Measurements from ENCODE around the gene TUBGCP2.
A peak's percentile ranks its signal among the peaks of the same experiment; 100 is the strongest.

Gene TUBGCP2, protein sequence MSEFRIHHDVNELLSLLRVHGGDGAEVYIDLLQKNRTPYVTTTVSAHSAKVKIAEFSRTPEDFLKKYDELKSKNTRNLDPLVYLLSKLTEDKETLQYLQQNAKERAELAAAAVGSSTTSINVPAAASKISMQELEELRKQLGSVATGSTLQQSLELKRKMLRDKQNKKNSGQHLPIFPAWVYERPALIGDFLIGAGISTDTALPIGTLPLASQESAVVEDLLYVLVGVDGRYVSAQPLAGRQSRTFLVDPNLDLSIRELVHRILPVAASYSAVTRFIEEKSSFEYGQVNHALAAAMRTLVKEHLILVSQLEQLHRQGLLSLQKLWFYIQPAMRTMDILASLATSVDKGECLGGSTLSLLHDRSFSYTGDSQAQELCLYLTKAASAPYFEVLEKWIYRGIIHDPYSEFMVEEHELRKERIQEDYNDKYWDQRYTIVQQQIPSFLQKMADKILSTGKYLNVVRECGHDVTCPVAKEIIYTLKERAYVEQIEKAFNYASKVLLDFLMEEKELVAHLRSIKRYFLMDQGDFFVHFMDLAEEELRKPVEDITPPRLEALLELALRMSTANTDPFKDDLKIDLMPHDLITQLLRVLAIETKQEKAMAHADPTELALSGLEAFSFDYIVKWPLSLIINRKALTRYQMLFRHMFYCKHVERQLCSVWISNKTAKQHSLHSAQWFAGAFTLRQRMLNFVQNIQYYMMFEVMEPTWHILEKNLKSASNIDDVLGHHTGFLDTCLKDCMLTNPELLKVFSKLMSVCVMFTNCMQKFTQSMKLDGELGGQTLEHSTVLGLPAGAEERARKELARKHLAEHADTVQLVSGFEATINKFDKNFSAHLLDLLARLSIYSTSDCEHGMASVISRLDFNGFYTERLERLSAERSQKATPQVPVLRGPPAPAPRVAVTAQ

DNA sequence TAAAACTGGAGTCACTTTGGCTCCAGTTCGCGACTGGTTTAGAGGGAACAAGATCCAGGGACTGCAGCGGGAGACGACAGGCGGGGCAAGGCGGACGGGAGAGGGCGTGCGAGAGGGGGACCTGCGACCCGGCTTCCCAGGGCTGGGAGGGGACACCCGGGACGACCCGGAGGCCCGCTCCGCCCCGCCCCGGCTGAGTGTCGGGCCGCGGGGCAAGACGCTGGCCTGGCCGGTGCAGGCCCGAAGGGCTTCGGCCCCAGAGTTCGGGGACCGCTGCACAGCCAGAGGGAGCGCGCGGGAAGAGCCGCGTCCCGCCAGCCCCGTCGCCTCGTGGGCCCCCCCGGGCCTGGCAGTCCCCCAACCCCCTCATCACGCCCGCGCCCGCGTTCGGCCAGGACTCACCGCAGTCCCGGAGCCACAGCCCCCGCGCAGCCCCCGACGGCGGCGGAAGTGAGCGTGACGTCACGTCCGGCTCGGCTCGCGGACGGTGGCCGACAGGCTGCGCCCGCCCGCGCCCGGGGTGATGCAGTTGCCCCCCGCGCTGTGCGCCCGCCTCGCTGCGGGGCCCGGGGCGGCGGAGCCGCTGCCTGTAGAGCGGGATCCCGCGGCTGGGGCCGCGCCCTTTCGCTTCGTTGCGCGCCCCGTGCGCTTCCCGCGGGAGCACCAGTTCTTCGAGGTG, at the start of gene TUBGCP2, which contains the start of gene ZNF511:
TSS of gene TUBGCP2 (minus strand) at position 452 of the 679 bp plus-strand sequence. CDS start 5,931 bp downstream, outside the sequence.
TSS of gene ZNF511 (plus strand) at position 494 of the 679 bp plus-strand sequence. CDS start at position 524, 30 bp downstream.
- DNase-seq: peak; percentile 37

DNA sequence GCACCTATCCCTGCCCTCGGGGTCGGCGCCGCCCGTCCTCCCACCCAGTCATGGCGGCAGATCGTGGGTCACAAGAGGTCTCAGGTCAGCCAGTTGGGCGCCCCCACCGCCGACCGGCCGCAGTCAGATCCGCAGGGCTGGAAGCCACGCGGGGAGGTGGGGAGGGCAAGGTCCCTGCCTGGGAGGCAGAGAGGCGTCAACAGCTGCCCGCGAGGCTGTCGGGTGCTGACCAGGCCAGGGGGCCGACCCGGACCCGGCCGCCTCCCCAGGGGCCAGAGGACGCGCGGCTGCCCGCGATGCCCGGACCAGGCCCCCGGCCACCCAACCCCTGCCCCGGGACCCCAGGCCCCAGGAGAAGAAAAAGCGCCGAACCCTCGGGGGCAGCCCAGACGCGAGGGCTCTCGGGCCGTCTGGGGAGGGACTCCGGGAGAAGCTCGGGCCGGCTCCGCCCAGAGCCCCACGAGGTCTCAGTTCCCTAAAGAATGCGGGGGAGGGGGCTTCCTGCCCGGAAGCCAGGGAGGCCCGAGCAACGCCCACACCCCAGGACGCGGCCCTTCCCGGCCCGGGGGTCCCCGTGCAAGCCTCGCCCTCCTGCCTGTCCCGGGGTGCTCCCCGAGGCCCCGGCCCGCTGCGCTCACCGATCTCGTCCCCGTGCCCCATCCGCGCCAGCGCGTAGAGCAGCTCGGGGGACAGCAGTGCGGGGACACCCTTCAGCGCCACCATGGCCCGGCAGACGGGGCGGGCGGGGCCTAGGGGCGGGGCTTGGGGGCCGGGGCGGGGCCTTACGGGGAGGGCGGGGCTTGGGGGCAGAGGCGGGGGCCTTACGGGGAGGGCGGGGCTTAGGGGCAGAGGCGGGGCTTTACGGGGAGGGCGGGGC, 48.9 kb upstream of the TUBGCP2 start, which contains the start of gene FUOM:
TSS of gene FUOM (minus strand) at position 735 of the 877 bp plus-strand sequence. CDS start at position 723, 12 bp downstream.
- peak; percentile 58 for DNase-seq

DNA sequence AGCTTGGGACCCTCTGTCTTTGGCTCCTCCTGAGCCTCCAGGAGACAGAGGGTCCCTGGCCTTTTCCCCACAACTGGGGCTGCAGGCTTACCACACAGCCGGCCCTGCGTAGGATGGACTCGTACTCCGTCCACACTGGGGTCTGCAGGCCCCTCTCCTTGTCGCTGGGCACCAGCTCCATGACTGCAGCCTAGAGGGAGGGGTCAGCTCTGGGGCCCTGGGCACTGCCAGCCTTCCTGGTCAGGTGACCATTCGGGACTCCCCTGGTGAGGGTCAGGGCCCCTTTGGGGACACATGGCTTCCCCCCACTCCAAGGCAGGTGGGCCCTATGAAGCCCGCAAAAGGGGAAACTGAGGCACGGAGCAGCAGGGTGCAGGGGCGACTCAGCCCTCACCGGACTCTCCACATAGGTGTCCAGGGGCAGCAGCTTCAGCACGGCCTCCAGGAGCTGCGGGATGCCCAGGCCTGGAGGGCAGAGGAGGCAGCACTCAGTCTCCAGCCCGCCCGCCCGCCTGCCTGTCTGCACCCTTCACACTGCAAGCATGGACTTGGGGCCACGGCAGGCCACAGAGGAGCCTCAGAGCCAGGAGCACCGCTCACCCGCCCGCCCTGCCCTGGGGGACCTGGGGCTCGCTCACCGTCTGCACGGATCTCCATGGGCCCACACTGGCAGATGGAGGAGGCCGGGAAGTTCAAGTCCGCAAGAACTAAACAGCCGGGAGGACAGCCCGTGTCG, 48.0 kb upstream of the TUBGCP2 start:
- no peak for DNase-seq

DNA sequence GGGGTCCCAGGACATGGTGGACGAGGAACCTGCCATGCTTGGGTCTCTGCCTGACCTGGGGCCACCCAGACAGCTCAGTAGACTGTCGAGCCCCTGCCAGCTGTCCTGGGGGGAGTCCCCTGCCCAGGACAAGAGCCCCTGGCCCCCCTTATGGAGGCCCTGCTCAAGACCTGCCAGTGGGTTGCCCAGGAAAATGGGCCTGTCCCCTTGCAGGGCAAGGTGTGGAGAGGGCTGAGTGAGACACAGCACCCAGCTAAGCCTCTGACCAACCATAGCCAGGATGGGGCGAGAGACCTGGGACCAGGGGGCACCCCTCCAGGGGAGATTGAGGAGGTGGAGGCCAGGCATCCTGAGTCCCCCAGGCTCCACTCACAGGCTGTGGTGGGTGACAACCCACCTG, 47.3 kb upstream of the TUBGCP2 start:
- no peak for DNase-seq

DNA sequence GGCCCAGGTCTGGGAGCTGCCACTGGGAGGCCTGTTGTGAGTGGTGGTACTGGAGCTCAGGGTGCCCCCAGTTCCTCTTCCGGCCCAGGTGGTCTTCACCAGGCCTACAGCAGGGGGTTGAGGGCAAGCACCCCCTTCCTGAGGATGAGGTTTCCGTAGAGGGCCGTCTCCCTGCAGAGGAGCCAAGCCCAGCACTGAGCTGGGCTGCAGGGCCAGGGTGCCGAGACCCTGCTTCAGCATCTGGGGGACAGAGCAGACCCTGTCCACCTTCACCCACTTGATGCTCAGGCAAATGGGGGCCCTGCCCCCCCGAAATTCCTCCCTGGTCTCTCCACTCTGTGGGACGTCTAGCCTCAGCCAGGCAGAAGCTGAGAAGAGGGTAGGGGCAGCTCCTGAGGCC, 46.6 kb upstream of the TUBGCP2 start:
- no peak for DNase-seq

DNA sequence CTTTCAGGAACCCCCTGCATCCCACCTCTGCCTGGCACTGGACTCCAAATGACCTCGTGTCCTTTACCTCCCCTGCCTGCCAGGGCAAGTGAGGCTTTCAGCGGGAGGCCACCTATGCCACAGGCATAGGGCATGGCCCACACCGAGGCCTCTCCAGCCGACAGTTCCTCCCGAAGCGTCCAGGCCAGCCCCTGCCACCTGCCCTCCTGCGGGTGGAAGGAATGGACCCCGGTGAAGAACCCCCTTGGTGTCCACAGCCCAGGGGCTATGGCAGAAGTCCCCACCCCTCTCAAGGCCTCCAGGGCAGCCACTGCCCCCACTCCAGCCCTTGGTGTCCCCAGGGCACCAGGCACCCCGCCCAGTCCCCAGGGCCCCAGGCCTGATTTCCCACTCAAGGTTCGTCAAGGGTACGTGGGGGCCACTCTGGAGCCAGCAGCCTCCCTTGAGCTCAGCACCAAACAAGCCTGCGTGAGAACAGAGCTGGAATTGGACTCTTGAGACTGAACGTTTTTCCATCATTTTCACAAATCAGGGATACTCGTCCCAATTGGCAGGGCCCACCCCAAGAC, 46.1 kb upstream of the TUBGCP2 start:
- DNase-seq: no peak

DNA sequence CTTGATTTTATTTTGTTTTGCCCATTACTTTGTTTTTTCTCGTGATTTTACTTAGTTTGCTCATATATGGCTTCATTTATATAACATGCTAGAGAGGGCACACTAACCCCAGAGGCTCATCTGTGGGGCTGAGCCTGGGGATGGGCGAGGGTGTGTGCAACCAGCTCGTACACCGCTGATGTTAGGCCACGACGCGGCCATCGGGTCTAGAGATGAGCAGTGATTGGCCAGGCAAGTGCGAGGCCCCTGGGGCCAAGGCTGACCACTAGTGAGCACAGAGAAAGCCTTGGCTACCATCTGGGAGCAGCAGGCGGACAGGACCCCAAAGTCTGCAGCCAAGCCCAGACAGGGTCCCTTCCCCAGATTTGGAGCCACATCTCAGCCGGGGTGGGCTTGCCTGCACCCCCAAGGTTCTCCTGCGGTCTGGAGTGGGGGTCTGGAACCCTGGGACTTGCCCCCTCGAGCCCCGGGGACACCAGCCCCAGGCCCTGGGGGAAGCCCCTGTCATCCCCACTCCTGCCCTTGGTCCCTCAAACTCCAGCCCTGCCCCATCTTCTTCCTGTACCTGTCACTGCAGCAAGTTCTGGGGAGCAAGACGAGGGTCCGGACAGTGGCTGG, 45.4 kb upstream of the TUBGCP2 start:
- no peak for DNase-seq

DNA sequence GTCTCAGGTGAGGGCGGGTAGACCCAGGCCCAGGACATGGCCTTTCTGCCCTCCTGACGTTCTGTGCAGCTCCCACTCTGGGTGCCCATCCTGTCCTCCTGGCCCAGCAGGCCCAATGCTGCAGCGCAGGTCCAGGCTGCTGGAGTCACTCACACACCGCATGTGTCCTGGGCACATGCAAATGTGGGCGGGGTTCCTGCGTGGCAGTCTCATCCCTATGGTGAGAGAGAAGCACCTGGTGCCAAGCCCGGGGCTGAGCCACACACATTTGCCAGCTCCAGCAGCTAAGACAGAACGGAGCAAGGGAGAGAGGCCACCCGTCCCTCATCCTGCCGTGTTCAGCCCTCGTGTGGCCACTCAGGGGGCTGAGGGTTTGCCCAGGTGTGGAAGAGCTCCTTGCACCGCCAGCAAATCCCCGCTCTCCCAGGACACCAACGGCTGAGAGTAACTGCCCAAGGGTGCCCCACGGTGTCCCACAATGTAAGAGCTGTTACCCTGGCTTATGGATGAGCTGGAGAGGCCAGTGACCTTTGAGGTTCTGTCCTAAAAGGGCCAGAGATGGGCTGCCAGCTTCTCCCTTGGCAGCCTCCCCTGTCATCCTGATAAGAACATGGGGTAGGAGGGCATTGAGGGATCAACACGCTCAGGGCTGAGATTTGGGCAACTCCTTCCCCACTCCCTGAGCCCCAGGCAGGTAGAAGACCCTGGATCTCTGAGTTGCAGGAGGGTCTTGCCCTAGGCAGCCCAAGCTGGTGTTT, 44.7 kb upstream of the TUBGCP2 start:
- DNase-seq: no peak

DNA sequence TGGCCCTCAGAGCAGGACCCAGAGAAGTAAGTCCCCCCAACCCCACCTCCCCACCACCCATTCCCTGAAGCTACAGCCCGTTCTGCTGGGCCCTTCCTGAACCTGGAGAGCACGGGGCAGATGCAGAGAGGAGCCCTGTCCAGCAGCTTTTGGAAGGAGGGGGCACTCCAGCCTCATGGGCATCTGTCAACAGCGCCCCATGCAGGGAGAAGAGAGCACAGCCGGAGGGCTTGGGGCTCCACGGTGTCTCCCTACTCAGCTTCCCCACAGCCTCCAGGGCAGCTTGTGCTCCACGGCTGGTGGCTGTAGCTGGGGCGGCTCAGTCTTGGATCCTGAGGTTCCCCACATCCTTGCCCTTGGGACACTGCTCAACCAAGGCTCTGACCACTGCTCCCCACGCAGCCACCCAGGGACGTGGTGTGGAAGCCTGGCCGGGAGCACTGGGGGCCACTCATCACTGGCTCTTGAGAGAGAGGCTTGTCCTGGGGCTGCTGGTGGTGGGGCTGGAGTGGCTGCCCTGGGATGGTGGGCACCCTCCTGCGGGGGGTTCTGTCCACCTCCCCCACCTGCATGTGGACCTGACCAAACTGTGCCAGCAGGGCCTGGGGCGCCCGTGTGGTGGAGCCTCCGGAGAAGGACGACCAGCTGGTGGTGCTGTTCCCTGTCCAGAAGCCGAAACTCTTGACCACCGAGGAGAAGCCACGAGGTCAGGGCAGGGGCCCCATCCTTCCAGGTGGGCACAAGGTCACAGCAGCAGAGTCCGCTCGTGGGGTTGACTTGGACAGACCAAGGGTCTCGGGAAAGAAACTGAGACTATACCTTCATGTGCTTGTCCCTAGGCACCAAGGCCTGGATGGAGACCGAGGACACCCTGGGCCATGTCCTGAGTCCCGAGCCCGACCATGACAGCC, 43.0 kb upstream of the TUBGCP2 start:
- no peak for DNase-seq

DNA sequence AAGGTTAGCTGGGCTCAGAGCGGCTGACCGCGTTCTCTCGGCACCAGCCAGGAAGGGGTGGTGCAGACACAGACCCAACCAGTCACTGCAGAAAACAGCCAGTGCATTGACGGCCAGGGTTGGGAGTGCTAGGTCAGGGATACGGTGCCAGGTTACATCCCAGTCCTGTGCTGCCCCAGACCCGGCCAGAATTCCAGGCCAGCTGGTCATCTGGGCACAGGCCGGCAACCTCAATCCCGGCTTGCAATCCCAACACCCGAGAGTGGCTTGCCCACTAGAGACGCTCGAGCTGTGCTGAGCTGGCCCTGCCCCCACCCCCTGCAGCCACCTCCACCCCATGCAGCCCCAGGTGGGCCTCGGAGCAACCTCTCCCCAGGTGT, 42.3 kb upstream of the TUBGCP2 start:
- DNase-seq: no peak

DNA sequence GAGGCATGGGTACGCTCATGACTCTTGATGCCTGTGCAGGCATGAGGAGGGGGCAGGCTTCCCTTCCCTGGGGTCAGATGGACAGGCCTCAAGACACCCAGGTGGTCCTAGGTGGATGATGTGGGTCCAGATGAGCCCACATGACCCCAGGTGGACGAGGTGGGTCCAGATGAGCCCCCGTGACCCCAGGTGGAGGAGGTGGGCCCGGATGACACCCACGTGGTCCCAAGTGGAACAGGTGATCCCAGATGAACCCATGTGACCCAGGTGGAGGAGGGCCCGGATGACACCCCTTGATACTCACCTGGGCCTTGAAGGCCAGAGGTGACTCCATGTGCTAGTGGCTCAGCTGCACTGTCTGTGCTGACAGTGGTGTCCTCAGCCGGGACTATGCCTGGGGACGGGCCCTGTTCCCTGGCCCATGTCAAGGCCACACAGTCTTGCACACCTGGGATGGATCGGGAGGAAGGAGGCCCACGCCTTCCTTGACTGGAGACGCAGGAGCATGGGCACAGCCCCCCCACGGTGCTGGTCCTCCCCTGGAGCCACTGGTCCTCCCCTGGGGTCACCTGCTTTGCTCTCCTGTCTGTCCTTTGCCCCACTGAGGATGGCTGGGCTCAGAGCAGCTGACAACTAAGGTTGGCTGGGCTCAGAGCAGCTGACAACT, 41.7 kb upstream of the TUBGCP2 start:
- DNase-seq: no peak

DNA sequence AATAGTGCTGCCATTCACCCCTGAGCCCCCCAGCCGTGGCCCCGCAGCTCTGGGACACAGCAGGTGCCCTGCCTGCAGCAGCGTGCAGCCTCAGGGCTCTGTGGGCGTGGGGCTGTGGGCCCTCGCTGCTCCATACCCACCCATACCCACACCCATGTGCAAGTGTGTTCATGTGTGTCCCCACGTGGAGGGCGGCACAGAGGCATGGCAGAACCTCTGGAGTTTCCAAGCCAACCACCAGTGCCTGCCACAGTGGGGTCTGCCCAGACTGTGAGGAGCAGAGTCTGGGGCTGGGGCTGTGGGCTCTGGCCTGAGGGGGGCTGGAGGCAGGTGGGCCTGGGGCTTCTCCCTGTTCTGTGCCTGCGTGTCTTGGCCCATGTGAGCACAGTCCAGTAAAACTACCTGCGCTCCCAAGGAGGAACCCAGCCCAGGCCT, 40.9 kb upstream of the TUBGCP2 start:
- DNase-seq: no peak

DNA sequence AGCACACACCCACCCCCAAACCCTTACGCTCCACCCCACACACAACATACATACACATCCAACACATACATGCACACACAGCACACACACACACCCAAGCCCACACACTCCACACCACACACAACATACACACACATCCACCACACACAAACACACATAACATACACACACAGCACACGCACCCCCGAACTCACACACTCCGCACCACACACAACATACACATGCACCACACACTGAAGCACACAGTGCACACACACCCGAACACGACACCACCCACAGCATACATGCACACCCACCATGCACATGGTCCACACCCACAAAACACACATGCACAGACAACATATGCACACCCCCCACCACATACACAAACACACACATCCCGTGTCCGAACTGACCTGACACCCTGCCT, 40.5 kb upstream of the TUBGCP2 start:
- no peak for DNase-seq

DNA sequence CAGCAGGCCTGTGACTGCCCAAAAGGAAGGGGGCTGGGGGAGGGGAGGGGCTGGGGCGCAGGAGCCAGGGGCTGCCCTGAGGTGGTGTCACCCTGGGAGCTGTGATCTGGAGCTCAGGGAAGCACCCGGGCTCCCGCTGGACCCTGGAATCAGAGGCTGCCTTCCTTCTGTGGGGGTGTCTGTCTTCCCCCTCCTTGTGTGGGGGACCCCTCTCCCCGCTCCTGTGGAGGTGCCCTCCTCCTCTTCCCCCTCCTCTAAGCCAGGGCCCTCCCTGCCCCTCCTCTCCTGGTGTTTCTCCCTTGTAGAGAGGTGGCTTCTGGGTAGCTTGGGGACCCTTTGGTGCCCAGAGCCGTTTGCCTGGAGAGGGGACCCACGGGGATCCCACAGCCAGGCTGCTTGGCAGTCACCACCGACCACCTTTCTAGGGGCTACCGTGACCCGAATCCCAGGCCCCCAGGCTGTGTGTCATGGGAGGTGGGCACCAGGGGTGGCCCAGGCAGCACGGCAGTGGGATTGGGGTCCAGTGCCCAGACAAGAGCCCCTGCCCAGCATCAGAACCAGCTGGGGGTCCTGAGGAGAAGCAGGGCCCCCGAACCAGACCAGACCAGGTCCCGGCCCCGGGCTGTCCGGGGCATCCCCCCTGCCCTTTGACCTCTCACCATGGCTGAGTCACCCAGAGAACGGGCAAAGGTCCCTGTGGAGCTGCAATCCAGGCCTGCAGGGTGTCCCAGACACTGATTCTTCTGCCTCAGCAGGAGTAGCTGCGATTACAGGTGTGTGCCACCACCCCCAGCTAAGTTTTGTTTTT, 39.2 kb upstream of the TUBGCP2 start:
- DNase-seq: no peak

DNA sequence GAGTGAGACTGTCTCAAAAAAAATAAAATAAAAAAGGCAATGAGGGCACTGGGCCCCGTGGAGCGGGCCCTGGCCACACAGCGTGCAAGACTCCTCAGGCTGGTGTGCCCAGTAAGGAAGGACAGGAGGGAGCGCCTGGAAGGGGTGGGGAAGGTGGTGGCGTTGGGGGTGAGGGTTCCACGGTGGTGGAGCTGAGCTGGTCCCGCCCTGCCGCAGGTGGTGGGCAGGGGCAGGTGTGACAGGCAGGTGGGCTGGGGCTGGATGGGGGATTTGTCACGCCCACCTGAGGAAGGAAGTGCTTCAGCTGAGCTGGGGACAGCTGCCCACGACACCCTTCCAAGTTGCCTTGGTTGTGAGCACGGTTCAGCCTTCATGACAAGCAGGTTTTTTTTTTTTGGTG, 37.7 kb upstream of the TUBGCP2 start:
- no peak for DNase-seq

DNA sequence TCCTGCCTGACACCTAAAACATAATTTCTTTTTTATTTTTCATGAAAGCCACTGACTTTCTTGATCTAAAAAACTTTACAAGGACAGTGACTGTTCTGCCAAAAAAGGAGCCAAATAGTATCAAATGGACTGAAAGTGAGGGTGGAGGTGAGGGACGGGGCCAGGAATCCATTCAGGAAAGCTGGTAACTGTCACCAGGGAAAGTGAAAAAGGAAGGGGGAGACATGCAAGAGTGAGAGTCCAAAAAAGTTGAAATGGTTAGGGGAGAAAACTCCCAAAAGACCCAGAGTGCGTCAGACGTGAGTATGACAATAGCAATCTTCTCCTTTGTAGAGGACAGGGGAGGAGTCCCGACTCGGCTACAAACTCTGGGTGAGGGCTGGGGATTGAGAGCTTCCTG, 35.6 kb upstream of the TUBGCP2 start:
- no peak for DNase-seq

DNA sequence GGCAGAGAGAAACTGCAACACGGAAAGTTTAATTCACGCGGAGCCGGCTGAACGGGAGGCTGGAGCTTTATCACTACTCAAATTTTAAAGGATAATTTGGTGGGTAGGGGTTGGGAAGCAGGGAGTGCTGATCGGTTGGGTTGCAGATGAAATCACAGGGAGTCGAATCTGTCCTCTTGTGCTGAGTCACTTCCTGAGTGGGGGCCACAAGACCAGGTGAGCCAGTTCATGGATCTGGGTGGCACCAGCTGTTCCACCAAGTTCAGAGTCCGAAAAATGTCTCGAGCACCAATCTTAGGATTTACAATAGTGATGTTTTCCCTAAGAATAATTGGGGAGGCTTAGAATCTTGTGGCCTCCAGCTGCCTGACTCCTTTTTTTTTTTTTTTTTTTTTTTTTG, 34.9 kb upstream of the TUBGCP2 start:
- DNase-seq: no peak
